ENCODE data around the gene KIRREL1. TPM values are rescaled to one million over a fixed set of nuclear protein-coding genes. Genes with fewer than 3 reads are reported as not detected.

Gene KIRREL1
- total RNA-seq, 2 experiments from 2014 or later = not detected

GRCh38 chr1:157961805-157962762, 31.4 kb upstream of the KIRREL1 start:
- CTCF ChIA-PET = interaction anchor here (0.9 kb wide), 1 partner anchor 1109 kb away, joined by 3 read pairs; no protein-coding TSS in a partner anchor
- no peak overlapping the region for H3K27ac Mint-ChIP-seq
- H3K4me3 ChIP-seq (ENCODE audit: low read length) = no peak overlapping the region
- no peaks in the 10 kb centered on the region for H3K4me1 Mint-ChIP-seq (ENCODE audit: low read depth)
- no peak for TF ChIP-seq CTCF (IDR thresholded peaks at IDR 0.05)
- H3K4me3 Mint-ChIP-seq = no peak overlapping the region
- no peaks in the 10 kb centered on the region for H3K4me1 ChIP-seq (ENCODE audit: insufficient read depth, low read length)
- H3K27ac ChIP-seq (ENCODE audit: low read depth in 1 of 2, low read length in 2 of 2) = no peak overlapping the region
- DNase-seq (peak in 2 of 14 experiments; percentile 15 to 44), ATAC-seq (ENCODE audit: poor library complexity) (no peak)
- H3K27me3 Mint-ChIP-seq = peaks cover 53% of the 10 kb centered on the region
- intact Hi-C loops (cut with DNase I, micrococcal nuclease) = loop anchor here (2.0 to 10.0 kb wide), 3 partner anchors 1033 to 1127 kb away; no protein-coding TSS in a partner anchor
- no peaks in the 10 kb centered on the region for H3K36me3 Mint-ChIP-seq (ENCODE audit: low read depth)
- H3K9me3 Mint-ChIP-seq = no peaks in the 10 kb centered on the region
- no peaks in the 10 kb centered on the region for H3K36me3 ChIP-seq (ENCODE audit: insufficient read depth, low read length)
- no peaks in the 10 kb centered on the region for H3K9me3 ChIP-seq (ENCODE audit: control insufficient read depth in 1 of 2, insufficient read depth in 1 of 2, low read length in 2 of 2)
- H3K27me3 ChIP-seq (ENCODE audit: control insufficient read depth in 1 of 2, insufficient read depth in 2 of 2, low read length in 2 of 2) = peaks cover 0 to 12% of the 10 kb centered on the region in 2 experiments
- POLR2A ChIA-PET = no interaction called here

GRCh38 chr1:157963713-157964112, 29.7 kb upstream of the KIRREL1 start:
- no peaks in the 10 kb centered on the region for H3K36me3 ChIP-seq (ENCODE audit: insufficient read depth, low read length)
- H3K4me3 Mint-ChIP-seq = no peak overlapping the region
- no peaks in the 10 kb centered on the region for H3K4me1 ChIP-seq (ENCODE audit: insufficient read depth, low read length)
- H3K36me3 Mint-ChIP-seq (ENCODE audit: low read depth) = no peaks in the 10 kb centered on the region
- intact Hi-C loops (cut with DNase I, micrococcal nuclease) = loop anchor here (1.0 to 10.0 kb wide), 5 partner anchors 159 to 1125 kb away; no protein-coding TSS in a partner anchor
- TF ChIP-seq CTCF (IDR thresholded peaks at IDR 0.05) = peak; percentile 75
- no peaks in the 10 kb centered on the region for H3K4me1 Mint-ChIP-seq (ENCODE audit: low read depth)
- H3K4me3 ChIP-seq (ENCODE audit: low read length) = no peak overlapping the region
- H3K27me3 ChIP-seq (ENCODE audit: control insufficient read depth in 1 of 2, insufficient read depth in 2 of 2, low read length in 2 of 2) = peaks cover 0 to 8% of the 10 kb centered on the region in 2 experiments
- POLR2A ChIA-PET = no interaction called here
- ATAC-seq (ENCODE audit: poor library complexity) = no peak
- H3K9me3 ChIP-seq (ENCODE audit: control insufficient read depth in 1 of 2, insufficient read depth in 1 of 2, low read length in 2 of 2) = peaks cover 0 to 4% of the 10 kb centered on the region in 2 experiments
- no peak overlapping the region for H3K27ac ChIP-seq (ENCODE audit: low read depth in 1 of 2, low read length in 2 of 2)
- CTCF ChIA-PET = interaction anchor here (1.1 kb wide), 1 partner anchor 161 kb away, joined by 5 read pairs; no protein-coding TSS in a partner anchor
- peaks cover 46% of the 10 kb centered on the region for H3K27me3 Mint-ChIP-seq
- no peak overlapping the region for H3K27ac Mint-ChIP-seq
- peak; percentile 8 to 67 (median 34) for DNase-seq
- no peaks in the 10 kb centered on the region for H3K9me3 Mint-ChIP-seq

GRCh38 chr1:157965584-157965983, 27.9 kb upstream of the KIRREL1 start:
- no peak overlapping the region for H3K4me3 Mint-ChIP-seq
- Histone ChIP-seq H3K4me1 (ENCODE audit: insufficient read depth, low read length) (no peaks in the 10 kb centered on the region), H3K27me3 (ENCODE audit: control insufficient read depth in 1 of 2, insufficient read depth in 2 of 2, low read length in 2 of 2) (peaks cover 0 to 8% of the 10 kb centered on the region in 2 experiments), H3K27ac (ENCODE audit: low read depth in 1 of 2, low read length in 2 of 2) (no peak overlapping the region), H3K36me3 (ENCODE audit: insufficient read depth, low read length) (no peaks in the 10 kb centered on the region), H3K4me3 (ENCODE audit: low read length) (no peak overlapping the region), H3K9me3 (ENCODE audit: control insufficient read depth in 1 of 2, insufficient read depth in 1 of 2, low read length in 2 of 2) (peaks cover 0 to 4% of the 10 kb centered on the region in 2 experiments)
- peaks cover 33% of the 10 kb centered on the region for H3K27me3 Mint-ChIP-seq
- intact Hi-C loops (cut with DNase I, micrococcal nuclease) = loop anchor here (2.0 to 10.0 kb wide), 2 partner anchors 157 to 1029 kb away; no protein-coding TSS in a partner anchor
- H3K9me3 Mint-ChIP-seq = no peaks in the 10 kb centered on the region
- no peak for DNase-seq
- CTCF ChIA-PET = no interaction called here
- POLR2A ChIA-PET = no interaction called here
- no peaks in the 10 kb centered on the region for H3K36me3 Mint-ChIP-seq (ENCODE audit: low read depth)
- ATAC-seq (ENCODE audit: poor library complexity) = no peak
- no peak for TF ChIP-seq CTCF (IDR thresholded peaks at IDR 0.05)
- H3K4me1 Mint-ChIP-seq (ENCODE audit: low read depth) = no peaks in the 10 kb centered on the region
- no peak overlapping the region for H3K27ac Mint-ChIP-seq
